H9 (cell line): ENCODE measurements around the gene LDLRAD4. TPM values are rescaled to one million over a fixed set of nuclear protein-coding genes. Genes with fewer than 3 reads are reported as not detected.

ENCODE experiments used
- DNase-seq: peaks from one replicate; pipeline ENCODE4 v3.0.0-alpha.2; 2017
- H2AFZ ChIP-seq: one replicate; pipeline ENCODE4 v1.6.1; 2013; ENCODE audit warnings: mild to moderate bottlenecking, low read length, control low read depth, moderate library complexity
- H2AK5ac ChIP-seq: 2 replicates; pipeline ENCODE4 v1.6.1; 2013; ENCODE audit warnings: low read length, control low read depth, mixed read lengths; ENCODE audit not compliant: insufficient read length
- H2BK120ac ChIP-seq: one replicate; pipeline ENCODE4 v1.6.1; 2013; ENCODE audit warnings: low read depth, mild to moderate bottlenecking, low read length, control low read depth, inconsistent platforms; ENCODE audit not compliant: poor library complexity, severe bottlenecking
- H2BK12ac ChIP-seq: 2 replicates; pipeline ENCODE4 v1.6.1; 2013; ENCODE audit warnings: low read length, control low read depth, mixed read lengths, low read depth; ENCODE audit not compliant: insufficient read length
- H2BK15ac ChIP-seq: 2 replicates; pipeline ENCODE4 v1.6.1; 2013; ENCODE audit warnings: low read depth, low read length, control low read depth
- H2BK20ac ChIP-seq: one replicate; pipeline ENCODE4 v1.6.1; 2013; ENCODE audit warnings: low read depth, mild to moderate bottlenecking, low read length, control low read depth, inconsistent platforms; ENCODE audit not compliant: poor library complexity, severe bottlenecking
- H2BK5ac ChIP-seq: 2 replicates; pipeline ENCODE4 v1.6.1; 2013; ENCODE audit warnings: low read length, control low read depth, mixed read lengths; ENCODE audit not compliant: insufficient read length
- H3K14ac ChIP-seq: 2 replicates; pipeline ENCODE4 v1.6.1; 2013; ENCODE audit warnings: low read length, control low read depth; ENCODE audit not compliant: insufficient read depth
- H3K18ac ChIP-seq: 2 replicates; pipeline ENCODE4 v1.6.1; 2013; ENCODE audit warnings: low read depth, mild to moderate bottlenecking, mixed read lengths, low read length, control low read depth; ENCODE audit not compliant: insufficient read length
- H3K23ac ChIP-seq: 2 replicates; pipeline ENCODE4 v1.6.1; 2013; ENCODE audit warnings: low read length, control low read depth, mixed read lengths, low read depth; ENCODE audit not compliant: insufficient read length
- H3K23me2 ChIP-seq: 2 replicates; pipeline ENCODE4 v1.6.1; 2013; ENCODE audit warnings: low read depth, mild to moderate bottlenecking, mixed read lengths, low read length, control low read depth; ENCODE audit not compliant: insufficient read length, poor library complexity, severe bottlenecking
- H3K27ac ChIP-seq: 2 replicates; pipeline ENCODE4 v1.5.1; 2013; ENCODE audit warnings: low read length, control low read depth, mixed read lengths, low read depth; ENCODE audit not compliant: insufficient read length
- H3K27me3 ChIP-seq: 2 replicates; pipeline ENCODE4 v1.6.1; 2013; ENCODE audit warnings: low read length, control low read depth, inconsistent platforms; ENCODE audit not compliant: insufficient read depth
- H3K4ac ChIP-seq: 2 replicates; pipeline ENCODE4 v1.6.1; 2013; ENCODE audit warnings: low read depth, mild to moderate bottlenecking, control low read depth, inconsistent platforms, low read length, moderate library complexity
- H3K4me1 ChIP-seq: 2 replicates; pipeline ENCODE4 v1.6.1; 2013; ENCODE audit warnings: low read length, control low read depth, inconsistent platforms; ENCODE audit not compliant: insufficient read depth
- H3K4me2 ChIP-seq: 2 replicates; pipeline ENCODE4 v1.6.1; 2013; ENCODE audit warnings: low read length, control low read depth, mixed read lengths; ENCODE audit not compliant: insufficient read length, insufficient read depth
- H3K56ac ChIP-seq: 2 replicates; pipeline ENCODE4 v1.6.1; 2013; ENCODE audit warnings: low read depth, mild to moderate bottlenecking, mixed read lengths, low read length, control low read depth; ENCODE audit not compliant: insufficient read length
- H3K79me1 ChIP-seq: 2 replicates; pipeline ENCODE4 v1.6.1; 2013; ENCODE audit warnings: low read depth, mild to moderate bottlenecking, moderate library complexity, low read length, control low read depth, inconsistent platforms; ENCODE audit not compliant: insufficient read depth, poor library complexity, severe bottlenecking
- H3K79me2 ChIP-seq: 2 replicates; pipeline ENCODE4 v1.6.1; 2013; ENCODE audit warnings: low read length, control low read depth, inconsistent platforms; ENCODE audit not compliant: insufficient read depth
- H3K9ac ChIP-seq: 2 replicates; pipeline ENCODE4 v1.6.1; 2013; ENCODE audit warnings: low read length, control low read depth, mixed read lengths; ENCODE audit not compliant: insufficient read length; ENCODE audit errors: extremely low read depth
- H3K9me3 ChIP-seq: one replicate; pipeline ENCODE4 v1.6.1; 2013; ENCODE audit warnings: low read depth, low read length, inconsistent platforms; ENCODE audit not compliant: control insufficient read depth
- H3T11ph ChIP-seq: one replicate; pipeline ENCODE4 v1.6.1; 2013; ENCODE audit warnings: mild to moderate bottlenecking, low read length, control low read depth, inconsistent platforms
- H4K20me1 ChIP-seq: one replicate; pipeline ENCODE4 v1.6.1; 2013; ENCODE audit not compliant: control insufficient read depth, insufficient read length, insufficient read depth
- H4K5ac ChIP-seq: 2 replicates; pipeline ENCODE4 v1.6.1; 2013; ENCODE audit warnings: low read depth, mild to moderate bottlenecking, mixed read lengths, low read length, control low read depth; ENCODE audit not compliant: insufficient read length
- H4K8ac ChIP-seq: replicated peaks from 2 replicates; pipeline ENCODE4 v1.6.1; 2013; ENCODE audit warnings: low read length, control low read depth, mixed read lengths, low read depth; ENCODE audit not compliant: insufficient read length
- H4K91ac ChIP-seq: 2 replicates; pipeline ENCODE4 v1.6.1; 2013; ENCODE audit warnings: low read depth, mild to moderate bottlenecking, moderate library complexity, mixed read lengths, low read length, control low read depth; ENCODE audit not compliant: insufficient read length
- H3K27ac Mint-ChIP-seq, 3 experiments: 2 replicates in 2 of 3; 3 replicates in 1 of 3; pipeline ENCODE4 v1.8.0; 2020 to 2021; ENCODE audit warnings: mixed read lengths in 3 of 3, mild to moderate bottlenecking in 1 of 3, moderate library complexity in 1 of 3
- H3K27me3 Mint-ChIP-seq: 2 replicates; pipeline ENCODE4 v1.8.0; 2021; ENCODE audit warnings: low read depth, mild to moderate bottlenecking, moderate library complexity, mixed read lengths
- H3K36me3 Mint-ChIP-seq, 3 experiments: 2 replicates in 2 of 3; 3 replicates in 1 of 3; pipeline ENCODE4 v1.8.0; 2020 to 2021; ENCODE audit warnings: low read depth in 3 of 3, mixed read lengths in 3 of 3; ENCODE audit not compliant: insufficient read depth in 1 of 3
- H3K4me1 Mint-ChIP-seq, 2 experiments: 2 replicates each; pipeline ENCODE4 v1.8.0; 2020; ENCODE audit warnings: mixed read lengths in 2 of 2
- H3K4me3 Mint-ChIP-seq, 2 experiments: 2 replicates in 1 of 2; 3 replicates in 1 of 2; pipeline ENCODE4 v1.8.0; 2020 to 2021; ENCODE audit warnings: mild to moderate bottlenecking in 2 of 2, mixed read lengths in 2 of 2, moderate library complexity in 1 of 2
- H3K9me3 Mint-ChIP-seq, 2 experiments: 2 replicates in 1 of 2; 3 replicates in 1 of 2; pipeline ENCODE4 v1.8.0; 2020; ENCODE audit warnings: mild to moderate bottlenecking in 2 of 2, mixed read lengths in 2 of 2, moderate library complexity in 1 of 2
- WGBS: extraction: QIAGEN DNeasy Blood & Tissue Kit; methylation state at CpG from one replicate; pipeline ENCODE4 v1.1.7; 2013; ENCODE audit warnings: missing lambda C conversion rate, low lambda C conversion rate, mixed read lengths; ENCODE audit not compliant: insufficient read length; ENCODE audit errors: extremely low coverage; 5-methylcytosine and 5-hydroxymethylcytosine counted together
- total RNA-seq: library from RNA; stranded (reverse); gene quantifications from 2 replicates; pipeline ENCODE4 v1.2.1, GENCODE V29; 2021
- TF ChIP-seq, protein P1 (sequence below): fragments of 200-600 bp; sonication (generic); conservative IDR thresholded peaks from 3 replicates; pipeline ENCODE4 v1.8.0; 2021; ENCODE audit warnings: antibody characterized with exemption, mild to moderate bottlenecking

The LDLRAD4 gene
- total RNA-seq, 1 experiment from 2014 or later, result 3.9 TPM

DNA sequence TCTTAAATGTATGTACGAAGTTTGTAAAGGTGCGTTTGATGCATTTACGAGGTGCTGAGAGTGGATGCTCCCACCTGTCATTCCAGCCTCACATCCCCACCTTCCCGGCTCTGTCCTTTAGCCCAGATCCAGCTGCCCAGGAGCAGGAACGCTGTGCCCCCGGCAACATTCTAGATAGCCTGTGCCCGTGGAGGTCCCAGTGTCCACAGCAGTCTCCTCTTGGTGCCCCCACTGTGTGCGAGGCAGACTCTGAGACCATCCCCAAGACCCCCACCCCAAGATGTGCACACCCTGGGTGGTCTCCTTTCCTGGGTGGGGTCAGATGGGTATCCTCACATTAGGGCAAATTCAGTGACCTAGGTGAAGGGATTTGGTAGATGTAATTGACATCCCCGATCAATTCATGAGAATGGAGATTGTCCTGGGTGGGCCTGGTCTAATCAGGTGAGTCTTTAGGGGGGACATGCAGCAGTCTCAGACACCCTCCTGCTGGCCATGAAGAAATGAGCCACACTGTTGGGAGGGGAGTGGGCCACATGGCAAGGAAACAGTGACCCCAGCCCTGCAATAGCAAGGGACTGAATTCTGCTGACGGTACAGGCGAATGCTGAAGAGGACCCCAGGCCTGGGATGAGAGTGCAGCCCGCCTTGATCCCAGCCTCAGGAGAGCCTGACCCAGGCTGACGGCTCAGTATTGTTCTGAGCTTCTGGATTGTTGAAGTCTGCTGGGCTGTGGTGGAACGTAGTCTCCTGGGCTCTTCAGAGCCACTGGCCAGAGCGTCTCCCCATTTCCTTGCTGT, 304.5 kb downstream of the LDLRAD4 start:
- H3K4ac ChIP-seq, result no peak overlapping the region
- H2AK5ac ChIP-seq, result no peak overlapping the region
- no peak overlapping the region for H2AFZ ChIP-seq
- H3K9me3 ChIP-seq, result no peaks in the 10 kb centered on the region
- no peak overlapping the region for H2BK5ac ChIP-seq
- H3K23me2 ChIP-seq, result no peaks in the 10 kb centered on the region
- H3T11ph ChIP-seq, result no peak overlapping the region
- H4K91ac ChIP-seq, result no peak overlapping the region
- no peak overlapping the region for H3K4me2 ChIP-seq
- H3K9ac ChIP-seq, result no peak overlapping the region
- H4K5ac ChIP-seq, result no peak overlapping the region
- no peaks in the 10 kb centered on the region for H3K79me1 ChIP-seq
- H4K8ac ChIP-seq, result no peak overlapping the region
- H2BK20ac ChIP-seq, result no peak overlapping the region
- H3K23ac ChIP-seq, result no peak overlapping the region
- H3K14ac ChIP-seq, result no peak overlapping the region
- no peak overlapping the region for H3K27ac ChIP-seq
- no peak overlapping the region for H2BK12ac ChIP-seq
- H4K20me1 ChIP-seq, result no peaks in the 10 kb centered on the region
- Mint-ChIP-seq H3K27me3 (no peaks in the 10 kb centered on the region; the same call in 1 of the 2 replicates), H3K27ac (no peak overlapping the region), H3K4me3 (no peak overlapping the region), H3K9me3 (no peaks in the 10 kb centered on the region; a peak in 2 of 5 replicates), H3K4me1 (no peaks in the 10 kb centered on the region; a peak in 1 of 4 replicates), H3K36me3 (peaks cover 0 to under 1% (median 0%) of the 10 kb centered on the region in 3 experiments; a peak in 1 of 7 replicates)
- no peak overlapping the region for H3K56ac ChIP-seq
- no peak for DNase-seq
- no peak overlapping the region for H2BK120ac ChIP-seq
- no peaks in the 10 kb centered on the region for H3K4me1 ChIP-seq
- no peak overlapping the region for H2BK15ac ChIP-seq
- TF ChIP-seq, protein P1, sequence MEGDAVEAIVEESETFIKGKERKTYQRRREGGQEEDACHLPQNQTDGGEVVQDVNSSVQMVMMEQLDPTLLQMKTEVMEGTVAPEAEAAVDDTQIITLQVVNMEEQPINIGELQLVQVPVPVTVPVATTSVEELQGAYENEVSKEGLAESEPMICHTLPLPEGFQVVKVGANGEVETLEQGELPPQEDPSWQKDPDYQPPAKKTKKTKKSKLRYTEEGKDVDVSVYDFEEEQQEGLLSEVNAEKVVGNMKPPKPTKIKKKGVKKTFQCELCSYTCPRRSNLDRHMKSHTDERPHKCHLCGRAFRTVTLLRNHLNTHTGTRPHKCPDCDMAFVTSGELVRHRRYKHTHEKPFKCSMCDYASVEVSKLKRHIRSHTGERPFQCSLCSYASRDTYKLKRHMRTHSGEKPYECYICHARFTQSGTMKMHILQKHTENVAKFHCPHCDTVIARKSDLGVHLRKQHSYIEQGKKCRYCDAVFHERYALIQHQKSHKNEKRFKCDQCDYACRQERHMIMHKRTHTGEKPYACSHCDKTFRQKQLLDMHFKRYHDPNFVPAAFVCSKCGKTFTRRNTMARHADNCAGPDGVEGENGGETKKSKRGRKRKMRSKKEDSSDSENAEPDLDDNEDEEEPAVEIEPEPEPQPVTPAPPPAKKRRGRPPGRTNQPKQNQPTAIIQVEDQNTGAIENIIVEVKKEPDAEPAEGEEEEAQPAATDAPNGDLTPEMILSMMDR, result no peak
- H3K79me2 ChIP-seq, result no peaks in the 10 kb centered on the region
- H3K27me3 ChIP-seq, result no peaks in the 10 kb centered on the region
- no CpG with 5 or more reads among the region's 15 CpGs for WGBS
- H3K18ac ChIP-seq, result no peak overlapping the region
